CD4-positive, alpha-beta memory T cell (primary cell): Measurements from ENCODE around the gene RAB22A. TPM values are rescaled to one million over a fixed set of nuclear protein-coding genes. Genes with fewer than 3 reads are reported as not detected.

ENCODE experiments used
- CTCF ChIA-PET: fragments of 350-600 bp; sonication (Branson Sonifier 250); formaldehyde crosslinking; loops from one replicate; lab custom pipeline; 2021; ENCODE audit warnings: inconsistent platforms; ENCODE audit not compliant: partially characterized antibody; lab: Charles Lee
- POLR2A ChIA-PET: fragments of 350-600 bp; sonication (Branson Sonifier 250); formaldehyde crosslinking; loops from one replicate; lab custom pipeline; 2021; ENCODE audit not compliant: partially characterized antibody; lab: Charles Lee
- DNase-seq, 5 donors: peaks; one replicate each; pipeline versions ENCODE4 v3.0.0 to v3.0.0-alpha.2; 2020 to 2022; ENCODE audit warnings: mixed read lengths in 1 of 5
- H3K27ac ChIP-seq: one replicate; pipeline ENCODE4 v1.7.0; 2013; ENCODE audit warnings: low read depth, low read length
- H3K27me3 ChIP-seq: 2 replicates; pipeline ENCODE4 v1.7.0; 2013; ENCODE audit warnings: mild to moderate bottlenecking, low read length, moderate library complexity; ENCODE audit not compliant: insufficient read depth
- H3K36me3 ChIP-seq: 2 replicates; pipeline ENCODE4 v1.7.0; 2013; ENCODE audit warnings: mild to moderate bottlenecking, low read length, moderate library complexity; ENCODE audit not compliant: insufficient read depth
- H3K4me1 ChIP-seq: 2 replicates; pipeline ENCODE4 v1.7.0; 2013; ENCODE audit warnings: mild to moderate bottlenecking, low read length, moderate library complexity; ENCODE audit not compliant: insufficient read depth
- H3K4me3 ChIP-seq, 2 donors: one replicate each; pipeline ENCODE4 v1.7.0; 2013; ENCODE audit warnings: low read length in 2 of 2, mild to moderate bottlenecking in 1 of 2
- H3K9me3 ChIP-seq, 2 donors: one replicate each; pipeline ENCODE4 v1.7.0; 2013; ENCODE audit warnings: low read length in 2 of 2, control low read depth in 1 of 2; ENCODE audit not compliant: control insufficient read depth in 1 of 2
- H3K27ac Mint-ChIP-seq, 7 donors: one replicate each; pipeline ENCODE4 v1.8.0; 2020 to 2021; ENCODE audit warnings: mixed read lengths in 7 of 7, mild to moderate bottlenecking in 6 of 7, inconsistent platforms in 3 of 7, moderate library complexity in 3 of 7
- H3K27me3 Mint-ChIP-seq, 2 donors: one replicate each; pipeline ENCODE4 v1.8.0; 2020 to 2021; ENCODE audit warnings: mixed read lengths in 2 of 2
- H3K36me3 Mint-ChIP-seq, 2 donors: one replicate each; pipeline ENCODE4 v1.8.0; 2020 to 2021; ENCODE audit warnings: mixed read lengths in 2 of 2, inconsistent platforms in 1 of 2, mild to moderate bottlenecking in 1 of 2
- H3K4me1 Mint-ChIP-seq, 4 donors: one replicate each; pipeline ENCODE4 v1.8.0; 2020 to 2021; ENCODE audit warnings: mixed read lengths in 4 of 4, mild to moderate bottlenecking in 1 of 4
- H3K4me3 Mint-ChIP-seq, 8 donors: one replicate each; pipeline ENCODE4 v1.8.0; 2020 to 2021; ENCODE audit warnings: mixed read lengths in 8 of 8, mild to moderate bottlenecking in 7 of 8, moderate library complexity in 6 of 8, inconsistent platforms in 3 of 8
- H3K9me3 Mint-ChIP-seq, 8 donors: one replicate each; pipeline ENCODE4 v1.8.0; 2020 to 2021; ENCODE audit warnings: mixed read lengths in 8 of 8, mild to moderate bottlenecking in 5 of 8, inconsistent platforms in 3 of 8, moderate library complexity in 1 of 8
- intact Hi-C: fragments of 100-400 bp; cut with micrococcal nuclease; formaldehyde crosslinking; loops from one replicate; pipeline ENCODE4 v1.15.1; 2023
- polyA plus RNA-seq, 2 donors: library from polyadenylated mRNA; unstranded; fragments of 300-500 nt; fragmentation: Illumina TruSeq; gene quantifications; one replicate each; pipeline ENCODE4 v1.2.3, GENCODE V29; 2021
- total RNA-seq, 2 experiments: library from RNA; stranded (reverse); gene quantifications; one replicate each; pipeline ENCODE4 v1.2.3, GENCODE V29; 2021

The RAB22A gene
- total and polyA plus RNA-seq, 4 experiments from 2014 or later: 11.0 to 23.6 (median 20.4) TPM

DNA sequence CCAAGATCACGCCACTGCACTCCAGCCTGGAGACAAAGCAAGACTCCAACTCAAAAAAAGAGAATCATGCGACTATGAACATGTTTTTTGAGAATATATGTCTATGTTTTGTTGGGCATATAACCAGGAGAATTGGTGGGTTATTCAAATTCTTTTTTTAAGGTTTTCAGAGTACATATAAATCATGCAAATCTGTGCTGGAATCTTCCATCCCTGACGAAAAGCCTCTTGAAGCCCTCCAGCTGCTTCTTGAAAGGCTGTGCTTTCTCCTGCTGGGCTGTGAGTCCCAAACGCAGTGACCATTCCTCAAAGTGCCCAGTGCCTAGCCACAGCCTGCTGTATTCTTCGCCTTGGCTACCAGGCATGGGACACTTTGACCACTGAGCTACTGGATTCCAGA is 9.2 kb upstream of the RAB22A start:
- POLR2A ChIA-PET: no interaction called here
- CTCF ChIA-PET: no interaction called here
- no peaks in the 10 kb centered on the region for H3K27me3 ChIP-seq

DNA sequence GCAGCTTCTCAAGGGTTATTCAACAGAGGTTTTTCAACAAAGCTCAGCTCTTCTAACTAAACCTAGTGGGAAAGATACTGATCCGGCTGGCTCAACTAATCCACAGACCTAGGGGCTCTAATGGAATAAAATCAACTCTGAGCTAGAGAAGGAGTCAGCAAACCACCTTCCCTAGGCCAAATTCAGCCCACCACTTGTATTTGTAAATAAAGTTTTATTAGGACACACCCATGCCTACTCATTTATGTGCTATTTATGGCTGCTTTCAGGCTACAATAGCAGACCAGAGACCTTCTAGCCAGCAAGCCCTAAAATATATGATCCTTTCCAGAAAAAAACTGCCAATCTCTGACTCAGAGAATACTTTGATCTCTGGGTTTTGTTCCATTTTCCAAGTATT is 6.0 kb upstream of the RAB22A start:
- H3K36me3 Mint-ChIP-seq: peaks cover 6 to 10% of the 10 kb centered on the region in 2 donors
- H3K4me3 Mint-ChIP-seq: no peak overlapping the region
- H3K4me1 ChIP-seq: peaks cover 26% of the 10 kb centered on the region
- peaks cover 25 to 39% (median 37%) of the 10 kb centered on the region in 4 donors for H3K4me1 Mint-ChIP-seq
- H3K4me3 ChIP-seq: no peak overlapping the region
- H3K9me3 Mint-ChIP-seq: no peaks in the 10 kb centered on the region
- H3K27me3 Mint-ChIP-seq: no peaks in the 10 kb centered on the region
- intact Hi-C loops: loop anchor here (10.0 kb wide), 1 partner anchor 679 kb away; the partner anchor contains the start of gene ZBP1
- no peak overlapping the region for H3K27ac ChIP-seq
- H3K36me3 ChIP-seq: no peaks in the 10 kb centered on the region
- no peaks in the 10 kb centered on the region for H3K27me3 ChIP-seq
- peak overlapping the region in 4 of 7 donors; percentile 19 to 61 (median 26) for H3K27ac Mint-ChIP-seq
- ChIA-PET POLR2A (no interaction called here), CTCF (interaction anchor here (0.6 kb wide), 1 partner anchor 388 kb away, joined by 4 read pairs; no protein-coding TSS in a partner anchor)
- DNase-seq: no peak
- H3K9me3 ChIP-seq: no peaks in the 10 kb centered on the region

More for the DNA sequence above, 9.2 kb upstream of the RAB22A start:
- H3K27ac Mint-ChIP-seq: peak overlapping the region in 1 of 7 donors; percentile 7
- peaks cover 0 to 14% of the 10 kb centered on the region in 2 donors for H3K36me3 Mint-ChIP-seq
- H3K9me3 Mint-ChIP-seq: no peaks in the 10 kb centered on the region
- Histone ChIP-seq H3K9me3 (no peaks in the 10 kb centered on the region), H3K27ac (no peak overlapping the region), H3K4me1 (no peaks in the 10 kb centered on the region), H3K4me3 (no peak overlapping the region), H3K36me3 (no peaks in the 10 kb centered on the region)
- peaks cover 7 to 32% (median 23%) of the 10 kb centered on the region in 4 donors for H3K4me1 Mint-ChIP-seq
- intact Hi-C loops: loop anchor here (10.0 kb wide), 1 partner anchor 676 kb away; the partner anchor contains the start of gene ZBP1
- H3K27me3 Mint-ChIP-seq: no peaks in the 10 kb centered on the region
- no peak overlapping the region for H3K4me3 Mint-ChIP-seq
- no peak for DNase-seq

DNA sequence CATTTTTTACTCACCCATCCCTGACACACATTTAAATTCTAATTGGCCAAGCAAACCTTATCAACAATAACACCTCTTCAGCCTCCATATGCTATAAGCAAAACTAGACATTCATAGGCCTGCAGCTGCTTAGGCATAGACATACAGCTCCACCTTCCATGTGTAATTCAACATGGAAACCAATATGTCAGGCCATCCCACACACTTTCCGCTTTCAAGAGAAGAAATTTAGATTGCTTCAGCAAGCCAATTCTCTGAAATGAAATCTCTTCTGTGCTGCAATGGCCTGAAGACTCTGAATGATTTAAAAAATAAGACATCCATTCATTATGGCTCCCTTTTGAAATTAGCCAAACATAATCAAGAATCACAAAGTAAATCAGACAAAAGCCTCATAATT is 4.5 kb upstream of the RAB22A start:
- Mint-ChIP-seq H3K27ac (peak overlapping the region; percentile 96 to 99 (median 99)), H3K4me3 (no peak overlapping the region), H3K4me1 (peaks cover 31 to 41% (median 36%) of the 10 kb centered on the region in 4 donors), H3K9me3 (peaks cover 0 to under 1% (median 0%) of the 10 kb centered on the region in 8 donors), H3K36me3 (peaks cover 7 to 10% of the 10 kb centered on the region in 2 donors), H3K27me3 (no peaks in the 10 kb centered on the region)
- DNase-seq: no peak
- Histone ChIP-seq H3K27ac (no peak overlapping the region), H3K36me3 (no peaks in the 10 kb centered on the region), H3K4me1 (peaks cover 32% of the 10 kb centered on the region), H3K9me3 (no peaks in the 10 kb centered on the region), H3K27me3 (no peaks in the 10 kb centered on the region), H3K4me3 (no peak overlapping the region)
- CTCF ChIA-PET: no interaction called here
- intact Hi-C loops: loop anchor here (5.0 to 10.0 kb wide), 3 partner anchors 593 to 727 kb away; partner anchors contain the start of genes ATP5F1E, PMEPA1 and ZBP1
- POLR2A ChIA-PET: interaction anchor here (1.3 kb wide), 1 partner anchor 84 kb away, joined by 3 read pairs; the partner anchor contains the start of gene VAPB

DNA sequence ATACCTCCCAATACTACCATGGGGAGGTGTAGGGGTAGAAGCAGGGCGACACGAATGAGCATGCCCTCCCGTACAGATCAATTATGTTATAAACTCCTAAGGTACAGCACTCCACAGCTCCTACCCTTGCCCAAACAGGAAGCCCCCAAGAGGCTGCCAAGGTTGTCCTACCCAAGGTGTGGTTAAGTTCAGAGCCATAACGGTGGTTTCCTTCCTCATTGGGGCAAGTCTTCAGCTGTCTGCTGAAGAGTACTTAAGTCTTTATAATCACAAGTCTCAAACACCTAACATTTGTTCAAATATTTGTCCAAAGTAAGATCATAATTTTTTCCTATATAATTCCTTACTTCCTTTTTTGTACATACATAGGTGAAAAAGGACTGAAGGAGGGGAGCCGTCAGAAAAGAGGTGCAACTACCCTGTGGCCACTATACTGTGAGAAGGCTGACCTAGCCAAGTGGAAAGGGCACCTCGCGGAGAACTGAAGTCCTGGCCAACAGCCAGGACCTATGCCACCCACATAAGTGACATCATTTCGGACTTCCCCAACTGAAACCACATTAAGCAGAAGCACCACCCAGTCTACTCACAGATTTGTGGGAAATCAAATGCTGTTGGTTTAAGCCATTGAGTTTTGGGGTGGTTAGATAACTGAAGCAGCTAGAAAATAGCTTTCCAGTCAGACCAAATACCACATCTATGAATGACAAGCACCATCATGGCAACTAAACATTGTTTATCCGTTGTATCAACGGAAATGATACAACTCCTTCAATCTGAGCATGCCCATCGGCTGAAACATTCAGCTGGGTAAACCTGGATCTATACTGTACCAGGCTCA is 2.9 kb upstream of the RAB22A start:
- H3K9me3 Mint-ChIP-seq: peaks cover 0 to 1% (median 0%) of the 10 kb centered on the region in 8 donors
- no peaks in the 10 kb centered on the region for H3K9me3 ChIP-seq
- peak; percentile 89 to 96 (median 93) for DNase-seq
- peaks cover 46% of the 10 kb centered on the region for H3K4me1 ChIP-seq
- H3K4me3 Mint-ChIP-seq: peak overlapping the region; percentile 62 to 91 (median 78)
- no peaks in the 10 kb centered on the region for H3K27me3 ChIP-seq
- no peaks in the 10 kb centered on the region for H3K36me3 ChIP-seq
- intact Hi-C loops: loop anchor here (2.0 to 10.0 kb wide), 5 partner anchors 70 to 726 kb away; partner anchors contain the start of genes ATP5F1E, PMEPA1, STX16 and ZBP1
- H3K4me1 Mint-ChIP-seq: peaks cover 36 to 56% (median 45%) of the 10 kb centered on the region in 4 donors
- ChIA-PET POLR2A (interaction anchor here (0.8 to 3.0 kb wide), 7 partner anchors 28 to 947 kb away, joined by 3 to 29 read pairs (median 4); partner anchors contain the start of genes STX16 and VAPB), CTCF (interaction anchor here (1.0 to 1.6 kb wide), 2 partner anchors 11 to 71 kb away, joined by 3 to 5 read pairs; no protein-coding TSS in a partner anchor)
- peaks cover 4 to 14% of the 10 kb centered on the region in 2 donors for H3K36me3 Mint-ChIP-seq
- peak overlapping the region in 1 of 2 donors; percentile 33 for H3K4me3 ChIP-seq
- H3K27ac Mint-ChIP-seq: peak overlapping the region; percentile 96 to 99 (median 99)
- peak overlapping the region; percentile 78 for H3K27ac ChIP-seq
- no peaks in the 10 kb centered on the region for H3K27me3 Mint-ChIP-seq

DNA sequence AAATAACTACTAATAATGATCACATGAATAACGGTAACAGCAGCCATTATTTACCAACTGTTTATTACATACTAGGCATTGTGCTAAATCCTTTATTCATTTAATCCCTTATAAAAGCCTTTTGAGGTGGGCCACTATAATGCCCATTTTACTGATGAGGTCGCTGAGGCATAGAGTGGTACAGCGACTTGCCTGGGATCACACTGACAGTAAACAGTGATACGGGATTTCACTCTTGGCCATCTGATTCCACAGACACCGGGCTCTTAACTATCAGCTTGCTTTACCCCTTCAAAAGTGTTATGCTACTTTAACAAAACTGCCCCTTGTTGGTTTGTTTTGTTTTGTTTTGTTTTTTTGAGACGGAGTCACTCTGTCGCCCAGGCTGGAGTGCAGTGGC is 2.2 kb upstream of the RAB22A start:
- Mint-ChIP-seq H3K36me3 (peaks cover 4 to 16% of the 10 kb centered on the region in 2 donors), H3K27ac (peak overlapping the region; percentile 96 to 99 (median 99)), H3K9me3 (peaks cover 0 to 1% (median 0%) of the 10 kb centered on the region in 8 donors), H3K27me3 (no peaks in the 10 kb centered on the region), H3K4me1 (peaks cover 35 to 58% (median 44%) of the 10 kb centered on the region in 4 donors), H3K4me3 (peak overlapping the region; percentile 62 to 91 (median 78))
- intact Hi-C loops: loop anchor here (2.0 to 10.0 kb wide), 5 partner anchors 70 to 725 kb away; partner anchors contain the start of genes ATP5F1E, PMEPA1, STX16 and ZBP1
- Histone ChIP-seq H3K27me3 (no peaks in the 10 kb centered on the region), H3K27ac (peak overlapping the region; percentile 78), H3K4me3 (peak overlapping the region in 1 of 2 donors; percentile 33), H3K4me1 (peaks cover 50% of the 10 kb centered on the region), H3K36me3 (no peaks in the 10 kb centered on the region), H3K9me3 (no peaks in the 10 kb centered on the region)
- CTCF ChIA-PET: no interaction called here
- peak in 1 of 5 donors; percentile 38 for DNase-seq
- POLR2A ChIA-PET: interaction anchor here (1.1 to 3.0 kb wide), 5 partner anchors 27 to 736 kb away, joined by 3 to 29 read pairs (median 6); partner anchors contain the start of genes STX16 and VAPB

DNA sequence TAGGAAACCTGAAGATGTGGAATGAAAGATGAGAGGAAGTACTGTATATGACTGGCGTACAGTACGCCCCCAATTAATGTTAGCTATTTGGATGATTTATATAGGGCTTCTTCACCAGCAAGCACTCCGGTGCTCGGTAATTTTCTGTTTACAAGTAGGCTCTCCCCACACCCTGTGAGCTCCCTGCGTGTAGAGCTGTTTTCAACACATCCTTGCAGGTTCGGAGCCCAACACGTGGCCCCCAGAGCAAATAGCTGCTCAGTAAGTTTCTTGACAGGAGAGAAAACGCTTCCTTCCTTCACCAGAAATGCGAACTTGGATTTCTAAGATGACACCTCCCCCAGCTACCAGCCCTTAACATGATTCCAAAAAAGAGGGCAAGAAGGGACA is 1.2 kb upstream of the RAB22A start:
- H3K4me3 ChIP-seq: peak overlapping the region; percentile 37 to 57
- Mint-ChIP-seq H3K36me3 (peaks cover 12 to 23% of the 10 kb centered on the region in 2 donors), H3K4me3 (peak overlapping the region; percentile 66 to 84 (median 80)), H3K9me3 (peaks cover 0 to 4% (median 0%) of the 10 kb centered on the region in 8 donors), H3K4me1 (peaks cover 38 to 67% (median 50%) of the 10 kb centered on the region in 4 donors), H3K27ac (peak overlapping the region; percentile 95 to 99 (median 99)), H3K27me3 (no peaks in the 10 kb centered on the region)
- H3K27me3 ChIP-seq: no peaks in the 10 kb centered on the region
- ChIA-PET CTCF (interaction anchor here (0.6 kb wide), 1 partner anchor 855 kb away, joined by 3 read pairs; the partner anchor contains the start of gene ZNF831), POLR2A (interaction anchor here (1.1 to 3.0 kb wide), 3 partner anchors 80 to 583 kb away, joined by 3 to 29 read pairs (median 19); partner anchors contain the start of genes STX16 and VAPB)
- DNase-seq: peak in 2 of 5 donors; percentile 8 to 22
- peaks cover 6% of the 10 kb centered on the region for H3K36me3 ChIP-seq
- intact Hi-C loops: loop anchor here (2.0 to 10.0 kb wide), 5 partner anchors 583 to 909 kb away; partner anchors contain the start of genes ATP5F1E, PMEPA1 and ZBP1
- H3K27ac ChIP-seq: peak overlapping the region; percentile 78
- H3K9me3 ChIP-seq: no peaks in the 10 kb centered on the region
- peaks cover 56% of the 10 kb centered on the region for H3K4me1 ChIP-seq
